ENCODE data around the gene SAMD11. TPM values are rescaled to one million over a fixed set of nuclear protein-coding genes. Genes with fewer than 3 reads are reported as not detected.

Gene SAMD11
- polyA plus RNA-seq, 4 donors = 44.0 to 107 (median 86.6) TPM

DNA sequence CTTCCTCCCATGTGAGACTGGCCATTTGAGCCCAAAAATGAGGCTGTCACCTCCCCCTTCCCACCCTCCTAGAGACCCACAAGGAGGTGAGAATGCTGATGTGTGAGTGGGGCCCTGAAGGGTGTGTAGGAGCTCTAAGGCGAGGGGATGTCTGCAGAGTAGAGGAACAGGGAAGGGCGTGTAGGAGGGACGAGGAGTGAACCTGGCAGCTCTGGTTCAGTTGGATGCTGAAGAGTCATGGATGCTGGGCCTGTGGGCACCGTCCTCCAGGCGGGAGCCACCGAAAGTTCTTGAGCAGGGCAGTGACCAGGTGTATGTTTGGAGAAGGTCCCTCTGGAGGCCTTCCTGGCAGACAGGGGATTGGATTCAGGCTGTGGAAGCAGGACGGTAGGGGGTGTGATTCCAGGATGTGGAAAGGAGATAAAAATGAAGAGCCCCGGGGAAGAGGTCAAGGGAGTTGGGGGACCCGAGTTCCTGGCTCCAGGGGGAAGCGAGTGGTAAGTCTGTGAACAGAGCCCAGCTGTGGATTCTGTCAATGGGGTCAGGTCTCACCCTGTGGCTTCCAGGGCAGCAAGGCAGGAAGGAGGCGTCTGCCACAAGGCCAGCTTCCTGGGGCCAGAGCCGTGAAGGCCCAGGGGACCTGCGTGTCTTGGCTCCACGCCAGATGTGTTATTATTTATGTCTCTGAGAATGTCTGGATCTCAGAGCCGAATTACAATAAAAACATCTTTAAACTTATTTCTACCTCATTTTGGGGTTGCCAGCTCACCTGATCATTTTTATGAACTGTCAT lies 7.9 kb downstream of the SAMD11 start:
- DNase-seq (ENCODE audit: low read depth in 4 of 4, low spot score in 2 of 4) = no peak

DNA sequence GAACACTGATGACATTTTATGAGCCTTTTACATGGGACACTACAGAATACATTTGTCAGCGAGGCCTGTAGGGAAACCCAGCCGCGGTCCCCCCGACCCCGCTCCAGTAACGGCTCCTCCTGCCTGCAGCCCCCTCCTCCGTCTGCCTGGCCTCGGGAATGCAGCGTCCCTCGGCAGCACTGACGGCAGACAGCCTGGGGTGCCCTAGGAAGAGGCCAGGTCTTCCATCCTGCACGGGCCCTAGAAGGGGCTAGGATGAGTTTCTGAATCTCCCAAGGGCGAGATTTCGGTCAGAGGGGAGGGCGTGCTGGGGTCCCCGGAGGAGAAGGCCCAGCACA lies 8.4 kb downstream of the SAMD11 start:
- no peak for DNase-seq (ENCODE audit: low read depth in 4 of 4, low spot score in 2 of 4)

DNA sequence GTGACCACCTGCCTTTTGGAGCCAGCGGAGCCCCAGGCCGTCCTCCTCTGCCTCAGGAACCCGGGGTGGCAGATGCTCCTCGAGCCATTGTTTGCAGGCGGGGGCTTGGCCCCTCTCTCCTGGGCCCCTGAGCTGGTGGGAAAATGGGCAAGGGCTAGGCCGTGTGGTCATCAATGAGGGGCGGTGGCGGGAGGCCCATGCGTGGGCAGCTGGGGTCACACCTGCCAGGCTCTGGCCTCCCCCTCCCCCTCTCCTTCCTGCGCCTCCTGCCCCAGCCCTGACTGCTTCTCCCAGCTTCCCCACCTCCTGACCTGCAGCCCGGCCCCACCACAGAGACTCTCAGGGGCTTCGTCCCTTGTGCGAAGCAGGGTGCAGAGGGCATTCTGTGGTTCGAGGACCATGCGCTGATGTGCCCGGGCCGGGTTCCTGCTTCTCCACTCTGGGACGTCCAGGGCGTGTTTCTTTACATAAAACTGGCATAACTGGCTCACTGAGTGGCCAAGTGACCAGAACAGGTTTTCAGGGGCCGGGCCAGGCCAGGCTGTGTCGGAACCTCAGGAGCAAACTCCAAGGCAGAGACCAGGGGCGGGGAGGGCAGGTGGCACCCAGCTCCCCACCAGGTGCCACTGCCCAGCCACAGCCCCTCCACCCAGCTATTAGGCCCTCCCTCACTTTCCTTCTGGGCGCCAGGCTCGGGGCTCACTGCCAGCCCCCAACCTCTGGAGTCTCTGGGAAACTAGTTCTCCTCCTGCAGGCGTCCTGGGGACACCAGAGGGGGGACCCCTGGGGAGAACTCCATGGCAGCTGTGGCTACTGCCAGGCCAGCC lies 9.3 kb downstream of the SAMD11 start:
- DNase-seq (ENCODE audit: low read depth in 4 of 4, low spot score in 2 of 4) = no peak

DNA sequence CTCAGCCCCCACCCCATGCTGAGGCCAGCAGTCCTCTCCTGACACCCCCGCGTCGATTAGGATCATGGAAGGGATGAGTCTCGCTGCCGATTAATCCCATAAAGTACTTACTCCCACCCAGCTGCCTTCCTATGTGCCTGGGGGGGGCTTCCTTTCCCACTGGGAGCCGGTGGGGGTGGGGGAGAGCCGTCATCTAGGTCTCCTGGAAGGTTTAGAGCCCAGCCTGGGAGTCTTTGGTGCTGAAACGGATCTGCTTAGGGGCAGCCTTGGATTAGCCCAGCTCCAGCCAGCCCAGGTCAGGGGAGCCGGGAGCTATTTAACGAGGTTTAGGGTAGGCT lies 9.8 kb downstream of the SAMD11 start:
- DNase-seq (ENCODE audit: low read depth in 4 of 4, low spot score in 2 of 4) = no peak

DNA sequence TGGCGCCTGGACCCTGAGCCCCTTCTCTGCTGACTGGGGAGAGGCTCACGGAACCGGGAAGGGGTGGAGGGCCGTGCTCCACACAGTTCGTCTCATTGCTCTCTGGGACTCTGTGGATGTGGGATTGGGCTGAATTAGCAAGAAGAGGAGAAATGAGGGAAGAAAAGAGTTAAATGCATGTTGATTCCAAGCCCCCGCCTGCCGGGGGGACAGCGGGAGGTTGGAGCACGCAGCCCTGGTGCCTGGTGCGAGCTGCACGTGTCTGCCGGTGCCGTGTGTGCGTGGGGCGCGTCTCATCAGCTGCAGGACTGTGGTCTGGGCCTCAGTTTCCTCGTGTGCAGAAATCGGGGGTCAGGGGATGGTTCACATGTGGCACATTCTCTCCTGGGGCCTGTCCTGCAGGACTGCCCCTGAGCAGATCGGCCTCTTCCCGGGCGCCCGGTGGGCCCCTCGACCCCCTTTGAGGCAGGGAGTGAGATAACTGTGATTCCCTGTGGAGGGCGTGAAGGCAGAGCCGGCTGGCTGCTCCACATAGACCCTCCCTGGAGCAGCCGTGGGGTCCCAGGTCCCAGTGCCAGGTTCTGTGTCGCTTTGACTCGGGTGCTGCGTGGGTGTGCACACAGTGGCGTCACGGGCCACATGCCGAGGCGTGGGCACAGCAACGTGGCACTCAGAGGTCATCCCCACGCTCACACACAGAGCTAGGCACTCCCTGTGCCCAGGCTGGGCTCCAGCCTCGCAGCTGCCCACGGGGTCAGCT lies 11.4 kb downstream of the SAMD11 start:
- DNase-seq (ENCODE audit: low read depth in 4 of 4, low spot score in 2 of 4) = no peak

DNA sequence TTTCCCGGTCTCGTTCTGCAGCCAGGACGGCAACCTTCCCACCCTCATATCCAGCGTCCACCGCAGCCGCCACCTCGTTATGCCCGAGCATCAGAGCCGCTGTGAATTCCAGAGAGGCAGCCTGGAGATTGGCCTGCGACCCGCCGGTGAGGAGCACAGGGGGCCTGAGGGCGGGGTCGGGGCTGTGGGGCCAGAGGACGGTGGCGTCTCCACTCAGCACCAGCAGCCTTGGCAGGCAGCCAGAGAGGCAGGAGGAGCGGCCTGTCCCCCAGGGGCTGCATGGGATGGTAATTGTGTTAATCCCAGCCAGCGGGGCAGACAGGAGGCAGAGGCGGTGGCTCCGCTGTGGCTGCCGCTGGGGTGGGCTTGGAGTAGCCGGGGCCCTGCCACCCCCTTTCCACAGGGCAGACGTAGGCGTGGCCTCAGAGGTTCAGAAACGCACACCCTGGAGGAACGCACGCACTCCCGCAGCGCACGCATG lies 12.1 kb downstream of the SAMD11 start:
- no peak for DNase-seq (ENCODE audit: low read depth in 4 of 4, low spot score in 2 of 4)

DNA sequence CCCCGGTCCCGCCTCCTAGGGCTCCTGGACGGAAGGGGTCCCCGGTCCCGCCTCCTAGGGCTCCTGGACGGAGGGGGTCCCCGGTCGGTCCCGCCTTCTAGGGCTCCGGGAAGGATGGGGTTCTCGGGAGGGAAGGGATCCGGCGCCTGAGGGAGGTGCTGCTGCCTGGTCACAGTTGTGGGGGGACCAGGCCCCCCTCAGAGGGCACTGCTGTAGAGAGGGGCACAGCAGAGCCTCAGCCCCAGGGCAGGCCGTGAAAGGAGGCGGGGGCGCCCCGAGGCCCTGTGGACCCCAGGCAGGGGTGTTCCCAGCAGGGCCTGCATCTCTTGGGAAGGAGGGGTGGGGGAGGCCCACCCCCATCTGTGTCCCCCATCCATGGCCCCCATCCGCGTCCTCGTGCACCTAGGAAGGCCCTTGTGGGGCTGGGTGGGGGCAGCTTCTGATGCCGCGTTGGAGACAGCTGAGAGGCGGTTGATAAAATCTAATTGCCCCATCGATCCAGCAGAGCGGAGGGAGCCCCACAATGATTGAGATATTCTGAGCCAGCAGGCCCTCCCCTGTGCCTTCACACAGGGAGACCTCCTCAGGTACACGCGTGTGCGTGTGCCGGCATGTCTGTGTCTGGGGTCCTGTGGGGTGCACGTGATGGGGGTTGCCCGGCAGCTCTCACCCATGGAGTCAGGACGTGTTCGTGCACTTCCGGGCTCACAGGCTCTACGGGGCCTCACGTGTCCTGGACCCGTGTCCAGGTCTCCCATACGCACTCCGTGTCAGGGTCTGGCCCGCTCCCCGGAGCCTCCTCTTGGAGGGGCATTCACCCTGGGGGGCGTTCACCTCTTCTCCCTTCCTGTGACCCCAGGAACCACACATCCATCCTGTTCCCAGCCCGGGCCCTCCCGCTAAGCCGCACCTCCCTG lies 12.9 kb downstream of the SAMD11 start:
- no peak for DNase-seq (ENCODE audit: low read depth in 4 of 4, low spot score in 2 of 4)

DNA sequence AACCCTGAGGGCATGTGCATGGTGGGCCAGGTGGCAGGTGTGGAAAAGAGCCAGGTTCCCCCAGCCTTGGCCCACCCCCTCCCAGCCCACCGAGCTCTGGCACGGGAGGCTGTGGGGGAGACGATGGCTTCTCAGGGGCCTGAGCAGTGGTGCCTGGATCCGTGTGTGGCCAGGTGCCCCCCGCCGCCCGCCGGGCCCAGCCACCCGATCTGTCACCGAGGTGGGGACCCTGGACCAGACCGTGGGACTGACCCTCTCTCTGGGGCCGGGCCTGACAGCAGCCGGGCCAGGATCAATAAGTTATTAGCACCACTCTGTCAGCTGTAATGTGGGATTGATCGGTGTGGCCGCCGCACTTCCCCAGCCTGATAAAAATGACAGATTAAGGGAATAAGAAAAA lies 13.8 kb downstream of the SAMD11 start:
- DNase-seq (ENCODE audit: low read depth in 4 of 4, low spot score in 2 of 4) = no peak

DNA sequence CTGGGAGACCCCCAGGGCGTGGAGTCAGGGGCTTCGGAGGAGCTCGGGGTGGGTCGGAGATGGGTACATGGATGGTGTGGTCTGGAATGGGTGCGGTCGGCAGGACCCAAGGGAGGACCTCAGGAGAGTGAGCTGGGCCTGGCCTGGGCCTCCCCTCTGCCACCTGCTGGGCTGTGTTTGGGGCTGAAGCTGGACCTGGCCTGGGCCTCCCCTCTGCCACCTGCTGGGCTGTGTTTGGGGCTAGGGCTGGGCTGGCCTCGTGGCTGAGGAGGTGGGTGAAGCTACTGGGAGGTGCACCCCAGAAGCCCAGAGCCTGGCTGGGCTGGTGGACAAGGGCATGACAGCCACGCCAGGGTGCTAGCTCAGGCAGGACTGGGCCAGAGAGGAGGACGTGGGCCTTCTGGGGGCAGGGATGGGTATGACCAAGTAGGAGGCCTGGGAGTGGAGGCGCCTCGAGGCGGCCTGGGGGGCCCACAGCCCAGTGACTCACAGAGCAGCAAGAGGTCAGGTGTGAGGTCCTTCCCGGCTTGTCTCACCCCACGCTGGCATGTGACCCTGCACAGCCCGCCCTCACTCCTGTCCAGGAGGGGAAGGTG lies 14.5 kb downstream of the SAMD11 start:
- no peak for DNase-seq (ENCODE audit: low read depth in 4 of 4, low spot score in 2 of 4)

DNA sequence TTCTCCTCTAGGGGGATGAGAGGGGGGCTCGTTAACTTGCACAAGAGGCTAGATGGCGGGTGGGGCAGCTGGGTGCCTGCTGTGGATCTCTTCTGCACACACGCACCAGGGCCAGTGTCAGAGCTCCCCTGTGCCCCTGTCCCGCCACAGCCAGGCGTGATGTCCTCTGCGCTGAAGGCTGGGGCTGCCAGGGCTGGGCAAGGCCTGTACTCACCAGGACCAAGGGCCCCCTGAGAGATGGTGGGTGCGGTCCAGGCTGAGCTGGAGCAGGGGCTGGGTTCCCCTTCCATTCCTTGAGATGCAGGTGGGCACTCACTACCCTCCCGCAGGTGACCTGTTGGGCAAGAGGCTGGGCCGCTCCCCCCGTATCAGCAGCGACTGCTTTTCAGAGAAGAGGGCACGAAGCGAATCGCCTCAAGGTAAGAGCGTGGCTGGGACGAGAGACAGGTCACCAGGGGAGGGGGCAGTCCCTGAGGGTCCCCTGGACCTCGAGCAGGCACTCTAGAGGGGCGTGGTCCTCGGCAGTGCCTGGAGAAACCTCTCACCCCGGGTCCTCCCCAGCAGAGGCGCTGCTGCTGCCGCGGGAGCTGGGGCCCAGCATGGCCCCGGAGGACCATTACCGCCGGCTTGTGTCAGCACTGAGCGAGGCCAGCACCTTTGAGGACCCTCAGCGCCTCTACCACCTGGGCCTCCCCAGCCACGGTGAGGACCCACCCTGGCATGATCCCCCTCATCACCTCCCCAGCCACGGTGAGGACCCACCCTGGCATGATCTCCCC lies 15.2 kb downstream of the SAMD11 start:
- DNase-seq (ENCODE audit: low read depth in 4 of 4, low spot score in 2 of 4) = no peak

DNA sequence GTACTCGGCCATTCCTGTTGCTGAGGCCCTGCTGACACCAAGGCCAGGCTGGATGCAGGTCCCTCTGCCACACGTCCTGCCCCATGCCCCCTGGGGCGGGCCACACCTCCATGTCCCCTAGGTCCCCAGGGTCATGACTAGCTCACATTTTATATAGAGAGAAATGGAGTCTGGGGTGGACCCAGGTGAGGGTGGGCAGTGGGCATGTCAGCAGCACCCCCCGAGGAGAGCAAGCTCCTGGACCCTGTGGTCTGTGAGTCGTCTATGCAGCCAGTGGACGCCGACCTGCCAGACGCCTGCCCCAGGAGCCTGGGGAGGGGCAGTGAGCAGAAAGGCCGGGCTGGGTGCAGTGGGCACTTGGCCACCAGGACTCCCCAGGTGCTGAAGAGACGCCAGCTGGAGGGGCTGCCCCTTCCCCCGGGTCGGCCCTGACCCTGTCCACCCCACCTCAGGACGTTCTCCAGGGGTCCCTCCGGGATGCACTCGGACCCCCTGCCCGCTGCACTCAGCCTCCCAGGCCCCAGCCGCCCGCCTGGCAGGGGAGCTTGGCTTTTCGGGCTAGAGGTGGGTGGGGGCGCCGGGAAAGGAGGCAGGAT lies 15.9 kb downstream of the SAMD11 start:
- DNase-seq (ENCODE audit: low read depth in 4 of 4, low spot score in 2 of 4) = no peak

DNA sequence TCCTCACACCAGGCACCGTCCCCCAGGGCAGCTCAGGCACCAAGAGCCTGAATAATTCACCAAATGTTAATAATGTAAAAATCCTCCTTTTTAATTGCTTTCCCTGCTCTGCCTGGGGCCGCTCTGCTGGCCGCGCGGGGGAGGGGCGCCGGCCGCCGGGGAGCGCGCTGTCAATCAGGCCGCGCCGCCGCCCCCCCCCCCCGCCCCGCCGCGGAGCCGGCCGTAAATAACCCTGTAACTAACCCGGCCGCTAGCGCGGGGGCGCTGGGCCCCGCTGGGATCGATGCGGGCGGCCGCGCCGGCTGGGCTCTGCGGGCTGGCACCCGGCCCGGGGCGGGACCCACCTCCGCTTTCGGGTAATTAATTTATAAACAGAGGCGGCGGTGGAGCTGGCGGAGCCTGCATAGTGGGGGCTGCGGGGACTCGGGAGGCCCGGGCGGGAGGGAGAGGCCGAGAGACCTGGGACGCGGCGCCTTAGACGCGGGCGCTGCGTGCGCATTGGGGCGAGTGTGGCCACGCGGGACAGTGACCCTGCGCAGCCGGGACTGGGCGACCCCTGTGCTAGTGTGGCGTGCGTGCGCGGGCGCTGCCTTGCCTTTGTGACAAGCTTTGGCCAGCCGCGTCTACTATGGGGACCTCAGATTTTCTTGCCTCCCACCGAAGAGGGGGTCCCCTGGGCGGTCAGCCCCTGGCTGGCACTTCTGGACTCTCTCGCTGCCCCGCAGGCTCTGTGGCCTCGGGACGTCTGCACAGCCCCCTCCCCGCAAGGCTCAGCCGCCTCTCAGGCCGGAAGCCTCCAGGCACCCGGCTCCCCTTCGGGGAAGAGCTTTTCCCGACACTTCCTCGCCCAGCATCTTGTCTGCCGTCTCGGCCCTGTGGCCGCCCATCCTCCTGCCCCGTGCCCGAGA lies 16.6 kb downstream of the SAMD11 start:
- peak in 2 of 4 donors; percentile 80 to 81 for DNase-seq (ENCODE audit: low read depth in 4 of 4, low spot score in 2 of 4)

DNA sequence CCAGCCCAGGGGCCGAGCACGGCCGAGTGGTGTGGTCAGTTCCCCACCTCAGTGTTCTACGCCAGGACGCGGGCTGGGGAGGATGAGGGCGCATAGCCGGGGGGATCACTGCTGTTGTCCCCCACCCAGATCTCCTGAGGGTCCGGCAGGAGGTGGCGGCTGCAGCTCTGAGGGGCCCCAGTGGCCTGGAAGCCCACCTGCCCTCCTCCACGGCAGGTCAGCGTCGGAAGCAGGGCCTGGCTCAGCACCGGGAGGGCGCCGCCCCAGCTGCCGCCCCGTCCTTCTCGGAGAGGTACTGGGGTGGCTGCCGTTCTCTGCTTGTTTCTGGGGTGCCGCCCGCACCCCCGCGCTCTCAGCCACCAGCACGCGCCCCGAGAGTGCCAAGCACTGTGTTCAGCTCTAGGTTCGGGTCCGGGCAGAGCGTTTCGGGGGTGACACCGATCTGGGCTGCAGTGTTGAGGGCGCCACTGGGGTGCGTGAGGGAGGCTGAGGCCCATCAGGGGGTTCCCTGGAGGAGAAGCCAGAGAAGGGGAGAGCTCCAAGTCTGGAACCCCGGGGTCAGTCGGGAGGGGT lies 17.4 kb downstream of the SAMD11 start:
- DNase-seq (ENCODE audit: low read depth in 4 of 4, low spot score in 2 of 4) = no peak

DNA sequence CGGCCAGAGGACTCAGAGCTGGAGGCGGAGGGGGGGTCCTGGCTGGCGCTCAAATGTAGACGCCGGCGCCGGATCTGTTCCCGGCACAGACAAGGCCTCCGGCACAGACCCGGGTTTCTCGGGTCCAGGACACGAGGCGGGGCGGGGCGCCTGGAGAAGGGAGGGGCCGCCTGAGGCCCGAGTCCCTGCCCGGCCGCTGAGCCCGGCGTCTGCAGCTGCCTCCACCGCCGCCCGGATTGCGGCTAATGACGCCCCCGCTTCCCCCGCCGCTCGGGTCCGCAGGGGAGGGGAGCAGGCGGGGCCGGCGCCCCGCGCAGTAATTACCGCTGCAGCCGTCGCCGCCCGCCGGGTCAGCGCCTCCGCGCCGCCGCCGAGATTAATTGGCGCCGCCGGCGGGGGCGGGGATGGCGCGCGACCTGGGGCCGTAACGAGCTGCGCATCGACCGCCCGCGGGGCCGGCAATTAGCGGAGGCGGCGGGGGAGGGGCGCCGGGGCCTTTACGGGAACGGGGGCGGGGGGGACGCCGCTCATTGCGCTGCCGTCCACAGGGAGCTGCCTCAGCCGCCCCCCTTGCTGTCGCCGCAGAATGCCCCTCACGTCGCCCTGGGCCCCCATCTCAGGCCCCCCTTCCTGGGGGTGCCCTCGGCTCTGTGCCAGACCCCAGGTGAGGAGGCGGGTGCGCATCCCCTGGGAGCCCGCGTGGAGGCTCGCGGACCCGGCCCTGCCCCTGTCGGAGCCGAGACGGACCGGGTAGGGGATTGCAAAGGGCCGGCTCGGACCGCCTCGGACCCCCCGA lies 18.1 kb downstream of the SAMD11 start:
- no peak for DNase-seq (ENCODE audit: low read depth in 4 of 4, low spot score in 2 of 4)

DNA sequence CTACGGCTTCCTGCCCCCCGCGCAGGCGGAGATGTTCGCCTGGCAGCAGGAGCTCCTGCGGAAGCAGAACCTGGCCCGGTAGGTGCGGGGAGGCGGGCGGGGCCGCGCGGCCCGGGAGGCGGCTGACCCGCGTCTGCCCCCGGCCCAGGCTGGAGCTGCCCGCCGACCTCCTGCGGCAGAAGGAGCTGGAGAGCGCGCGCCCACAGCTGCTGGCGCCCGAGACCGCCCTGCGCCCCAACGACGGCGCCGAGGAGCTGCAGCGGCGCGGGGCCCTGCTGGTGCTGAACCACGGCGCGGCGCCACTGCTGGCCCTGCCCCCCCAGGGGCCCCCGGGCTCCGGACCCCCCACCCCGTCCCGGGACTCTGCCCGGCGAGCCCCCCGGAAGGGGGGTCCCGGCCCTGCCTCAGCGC lies 18.7 kb downstream of the SAMD11 start:
- DNase-seq (ENCODE audit: low read depth in 4 of 4, low spot score in 2 of 4) = no peak

DNA sequence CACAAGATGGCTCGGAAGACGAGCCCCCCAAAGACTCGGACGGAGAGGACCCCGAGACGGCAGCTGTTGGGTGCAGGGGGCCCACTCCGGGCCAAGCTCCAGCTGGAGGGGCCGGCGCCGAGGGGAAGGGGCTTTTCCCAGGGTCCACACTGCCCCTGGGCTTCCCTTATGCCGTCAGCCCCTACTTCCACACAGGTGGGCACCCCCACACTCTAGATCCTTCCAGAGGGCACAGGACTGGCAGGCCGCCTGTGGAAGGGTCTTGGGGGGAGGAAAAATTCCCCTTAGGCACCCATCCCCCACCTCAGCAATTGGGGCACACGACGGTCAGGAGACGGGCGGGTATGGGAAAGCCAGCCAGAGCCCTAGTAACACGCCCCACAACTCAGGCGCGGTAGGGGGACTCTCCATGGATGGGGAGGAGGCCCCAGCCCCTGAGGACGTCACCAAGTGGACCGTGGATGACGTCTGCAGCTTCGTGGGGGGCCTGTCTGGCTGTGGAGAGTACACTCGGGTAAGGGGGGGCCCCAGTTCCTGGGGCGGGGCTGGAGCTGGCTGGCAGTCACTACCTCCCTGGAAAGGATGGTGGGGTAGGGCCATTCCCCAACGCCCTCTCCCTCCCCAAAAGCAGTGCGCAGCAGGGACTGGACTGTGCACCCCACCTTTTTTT lies 19.3 kb downstream of the SAMD11 start:
- DNase-seq (ENCODE audit: low read depth in 4 of 4, low spot score in 2 of 4) = no peak

All from left renal cortex interstitium (tissue), 4 donors.